AML-193 (cell line): ENCODE results near the gene NDUFB8.
A peak's percentile ranks its signal among the peaks of the same experiment; 100 is the strongest.

Source experiments
- DNase-seq, 2 experiments: peaks; one replicate each; lab custom pipeline; 2025; lab: John Stamatoyannopoulos, UW

NDUFB8 gene

GRCh38 chr10:100507357-100507732, 22.3 kb downstream of the NDUFB8 start:
- no peak for DNase-seq

GRCh38 chr10:100506596-100507356, 22.9 kb downstream of the NDUFB8 start:
- DNase-seq, result no peak

DNA sequence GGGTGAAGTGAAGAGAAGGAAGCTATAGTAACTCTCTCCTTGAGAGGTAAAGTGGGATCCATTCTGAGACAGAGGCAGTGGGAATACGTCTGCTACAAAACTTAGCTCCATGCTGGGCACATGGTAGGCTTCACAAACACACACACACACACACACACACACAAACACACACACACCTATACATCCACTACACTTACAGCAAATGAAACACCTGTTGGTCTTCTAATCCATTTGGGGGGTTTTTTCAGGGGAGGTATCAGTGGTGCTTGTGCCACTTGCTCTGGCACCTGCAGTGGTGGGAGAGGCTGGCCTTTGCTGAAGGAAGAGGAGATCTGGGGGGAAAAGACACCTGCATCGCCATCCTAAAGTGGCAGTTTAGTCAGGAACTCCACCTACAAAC, 24.5 kb downstream of the NDUFB8 start:
- no peak for DNase-seq

- DNase-seq, result no peak
These were observed 25.6 kb downstream of the NDUFB8 start for GRCh38 chr10:100504096-100504495.

- DNase-seq, result no peak
These were observed 26.7 kb downstream of the NDUFB8 start for GRCh38 chr10:100502926-100503494.

DNA sequence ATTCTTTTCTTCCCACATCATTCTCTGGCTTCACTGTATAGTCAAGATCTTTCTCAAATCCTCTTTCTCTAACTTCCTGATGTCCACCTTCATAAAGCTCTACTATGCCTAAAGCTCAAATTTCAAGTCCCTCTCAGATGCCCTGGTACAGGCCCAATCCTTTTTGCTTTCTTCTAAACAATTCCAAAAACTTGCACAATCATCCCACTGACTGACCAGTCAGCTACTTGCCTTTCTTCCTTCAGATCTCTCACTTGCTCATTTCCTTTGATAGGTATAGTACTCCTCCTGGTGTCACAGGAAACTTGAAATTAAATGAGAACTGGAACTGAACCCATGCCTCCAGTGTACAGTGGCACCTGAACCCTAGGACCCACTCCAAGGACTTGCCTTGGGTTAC, 28.2 kb downstream of the NDUFB8 start:
- no peak for DNase-seq

- no peak for DNase-seq
These were observed 31.6 kb downstream of the NDUFB8 start for GRCh38 chr10:100498059-100498458.

DNA sequence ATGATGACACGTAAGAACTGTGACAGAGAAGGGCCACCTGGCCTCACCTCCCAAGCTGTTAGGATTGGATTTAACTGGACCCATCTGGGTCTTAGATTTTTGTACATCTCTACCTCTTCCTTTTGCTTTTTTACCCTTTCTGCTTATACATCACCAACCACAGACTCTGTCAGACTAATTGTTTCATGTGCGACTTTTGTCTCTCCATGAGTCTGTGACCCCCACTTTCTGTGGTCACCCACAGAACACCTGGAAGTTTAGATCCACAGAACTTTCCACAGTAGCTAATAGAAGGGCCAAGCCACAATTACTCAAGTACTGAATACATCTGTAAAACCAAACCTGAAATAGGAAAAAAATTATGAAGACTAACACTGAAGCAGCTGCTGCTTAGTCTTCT, 33.1 kb downstream of the NDUFB8 start:
- no peak for DNase-seq

DNA sequence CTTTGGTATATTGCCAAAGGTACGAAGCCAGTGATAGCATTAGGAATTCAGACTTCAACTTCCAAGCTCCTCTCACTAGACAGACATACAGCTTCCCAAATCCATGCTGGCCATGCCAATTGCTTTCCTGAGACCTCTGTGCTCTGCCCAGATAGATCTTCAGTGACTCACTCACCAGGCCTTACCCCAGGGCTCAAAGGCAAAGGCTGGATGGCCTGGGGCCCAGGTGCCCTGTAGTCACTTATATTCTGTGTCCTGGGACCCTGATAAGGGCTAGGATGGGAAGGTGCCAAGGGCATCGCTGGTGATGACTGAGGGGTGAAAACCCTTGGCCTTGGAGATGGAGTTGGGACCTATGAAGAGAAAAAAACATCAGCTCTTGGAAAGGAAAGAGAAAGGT, 39.1 kb downstream of the NDUFB8 start:
- no peak for DNase-seq

- DNase-seq, result no peak
These were observed 40.3 kb downstream of the NDUFB8 start for GRCh38 chr10:100489396-100489795.

GRCh38 chr10:100487529-100487928, 42.1 kb downstream of the NDUFB8 start:
- no peak for DNase-seq

DNA sequence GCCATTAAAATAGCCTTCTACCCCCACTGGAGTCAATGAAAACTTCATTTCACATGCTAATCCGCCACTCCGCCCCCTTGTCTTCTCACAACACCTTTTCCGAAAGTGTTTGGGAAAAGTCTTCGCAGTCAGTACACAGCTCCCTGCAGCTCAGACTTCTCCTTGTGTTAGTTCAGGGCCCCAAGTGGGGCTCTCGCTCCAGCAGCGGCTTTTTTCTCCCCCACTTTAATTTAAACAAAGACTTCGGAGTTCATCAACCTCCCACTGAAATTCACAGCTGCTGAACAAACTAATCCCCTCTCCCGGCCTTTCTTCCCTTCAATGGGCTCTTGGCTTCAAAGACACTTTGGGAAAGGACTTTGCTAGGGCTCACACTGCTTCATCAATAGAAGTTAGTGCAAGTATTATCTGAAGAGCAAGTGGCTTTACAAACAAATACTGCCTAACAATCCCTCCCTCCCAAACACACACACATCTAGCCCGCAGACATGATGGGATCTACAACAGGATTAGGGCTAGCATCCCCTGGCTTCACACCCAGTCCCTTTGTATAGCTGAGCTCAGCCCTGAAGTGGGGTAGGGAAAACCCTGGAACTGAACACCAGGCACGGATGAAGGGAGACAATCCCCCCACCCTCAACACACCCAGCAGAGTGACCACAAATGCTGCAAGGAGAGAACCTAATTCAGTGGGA, 43.7 kb downstream of the NDUFB8 start:
- no peak for DNase-seq

DNA sequence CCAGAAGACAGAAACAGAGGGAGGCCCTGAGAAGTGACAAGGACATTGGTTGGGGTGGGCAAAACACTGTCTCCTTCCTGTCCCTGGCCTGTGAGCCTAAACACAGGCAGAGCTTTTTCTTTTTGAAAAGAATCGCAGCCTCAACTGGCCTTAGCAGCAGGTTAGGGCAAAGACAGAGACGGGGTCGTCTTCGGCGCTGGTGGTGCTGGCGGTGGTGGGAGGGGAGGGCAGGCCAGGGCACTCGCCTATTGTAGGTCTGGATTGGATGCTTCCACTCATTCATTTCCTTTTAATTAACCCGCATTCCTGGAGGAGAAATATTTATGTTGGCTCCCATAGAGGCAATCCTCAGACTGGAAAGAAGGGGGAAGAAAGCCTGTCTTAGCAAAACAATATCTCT, 44.3 kb downstream of the NDUFB8 start:
- DNase-seq, result no peak

DNA sequence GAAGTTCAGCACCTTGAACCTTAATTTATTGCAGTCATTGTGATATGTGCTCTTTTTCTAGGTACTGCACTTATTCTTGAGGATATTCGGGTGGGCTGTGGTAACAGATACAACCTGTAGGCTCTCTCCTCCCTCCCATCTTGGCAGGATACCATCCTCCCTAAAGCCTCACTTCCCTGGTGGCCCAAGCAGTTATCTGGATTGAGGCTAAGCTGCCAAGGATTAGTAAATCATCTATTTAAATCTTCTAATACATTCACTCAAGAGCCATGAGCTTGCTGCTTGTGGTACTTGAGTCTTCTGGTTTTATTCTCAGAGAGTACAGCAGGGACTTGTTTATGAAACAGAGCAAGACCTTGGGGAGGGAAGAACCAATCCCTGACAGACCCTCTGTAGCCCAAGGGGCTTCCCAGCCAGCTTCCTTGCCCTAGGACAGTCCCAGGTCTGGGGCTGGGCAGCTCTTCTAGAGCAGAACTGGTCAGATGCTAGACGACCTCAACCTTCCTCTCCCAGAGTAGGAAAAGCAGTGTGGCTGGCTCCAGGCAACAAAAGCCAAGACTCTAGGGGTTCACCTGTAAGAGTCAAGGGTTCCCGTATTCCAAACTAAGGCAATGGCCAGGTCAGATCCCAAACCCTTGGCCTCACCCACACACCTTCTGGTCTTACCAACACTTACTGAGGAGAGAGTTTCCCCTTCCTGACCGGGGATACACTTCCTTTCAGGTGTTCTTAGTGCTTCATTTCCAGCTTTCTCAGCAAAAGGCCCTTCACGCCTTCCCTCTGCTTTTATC, 45.6 kb downstream of the NDUFB8 start:
- DNase-seq, result no peak

DNA sequence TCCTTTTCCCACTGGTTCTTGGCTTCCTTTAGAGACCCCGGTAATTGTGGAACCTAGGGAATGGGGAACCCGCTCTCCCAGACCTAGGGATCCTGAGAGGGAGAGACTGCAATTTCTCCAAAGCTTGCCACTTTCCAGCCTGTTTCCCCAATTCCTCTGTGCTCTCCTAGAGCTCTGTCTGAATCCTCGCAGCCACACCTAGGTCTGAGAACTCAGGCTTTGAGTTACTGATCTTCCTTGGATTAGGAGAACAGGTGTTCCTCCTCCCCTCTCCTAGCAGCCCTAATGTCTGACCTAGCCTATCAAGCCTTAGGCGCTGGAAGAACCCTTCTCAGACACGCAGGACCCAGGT, 46.9 kb downstream of the NDUFB8 start:
- no peak for DNase-seq

DNA sequence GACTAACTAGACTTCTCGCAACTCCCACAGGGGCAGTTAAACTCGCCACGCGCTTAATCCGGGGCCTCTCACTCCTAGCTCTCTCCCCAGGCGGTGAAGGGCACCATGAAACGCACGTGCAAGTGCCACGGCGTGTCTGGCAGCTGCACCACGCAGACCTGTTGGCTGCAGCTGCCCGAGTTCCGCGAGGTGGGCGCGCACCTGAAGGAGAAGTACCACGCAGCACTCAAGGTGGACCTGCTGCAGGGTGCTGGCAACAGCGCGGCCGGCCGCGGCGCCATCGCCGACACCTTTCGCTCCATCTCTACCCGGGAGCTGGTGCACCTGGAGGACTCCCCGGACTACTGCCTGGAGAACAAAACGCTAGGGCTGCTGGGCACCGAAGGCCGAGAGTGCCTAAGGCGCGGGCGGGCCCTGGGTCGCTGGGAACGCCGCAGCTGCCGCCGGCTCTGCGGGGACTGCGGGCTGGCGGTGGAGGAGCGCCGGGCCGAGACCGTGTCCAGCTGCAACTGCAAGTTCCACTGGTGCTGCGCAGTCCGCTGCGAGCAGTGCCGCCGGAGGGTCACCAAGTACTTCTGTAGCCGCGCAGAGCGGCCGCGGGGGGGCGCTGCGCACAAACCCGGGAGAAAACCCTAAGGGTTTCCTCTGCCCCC, 47.4 kb downstream of the NDUFB8 start:
- DNase-seq, result peak; percentile 24 to 28

GRCh38 chr10:100481462-100482081, 48.1 kb downstream of the NDUFB8 start:
- peak; percentile 70 to 76 for DNase-seq

- no peak for DNase-seq
These were observed 49.7 kb downstream of the NDUFB8 start for GRCh38 chr10:100480002-100480401.

DNA sequence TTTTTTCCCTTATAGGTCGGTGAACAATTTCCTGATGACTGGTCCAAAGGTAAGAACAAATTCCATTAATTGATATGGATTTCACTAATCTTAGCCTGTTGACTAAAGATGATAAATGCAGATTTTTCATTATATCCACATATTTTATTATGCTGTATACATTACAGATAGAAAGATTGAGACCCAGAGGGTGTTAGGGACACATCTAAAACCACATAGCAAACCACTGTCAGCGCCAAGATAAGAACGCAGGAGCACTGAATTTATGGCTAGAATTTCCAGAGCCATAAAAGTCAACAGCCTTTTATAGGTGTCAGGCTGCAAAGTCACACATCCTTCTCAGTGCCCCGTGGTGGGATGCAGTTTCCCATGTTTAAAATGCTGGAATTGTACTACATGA, 50.6 kb downstream of the NDUFB8 start:
- DNase-seq, result no peak

- DNase-seq, result no peak
These were observed 51.7 kb downstream of the NDUFB8 start for GRCh38 chr10:100477970-100478369.
